K562 (cell line): Measurements from ENCODE around the gene FSTL4.

ENCODE experiments used
- ATF1 ChIP-seq, 2 experiments: fragments of 450-650 bp in 1 of 2; IDR thresholded peaks; 2 replicates each; pipeline ENCODE4 v1.6.1; 2016; ENCODE audit warnings: missing compliant biosample characterization in 1 of 2, missing genetic modification characterization in 1 of 2
- CTCF ChIP-seq, 3 experiments: IDR thresholded peaks in 2 of 3; conservative IDR thresholded peaks in 1 of 3; 2 replicates each; pipeline ENCODE4 v1.5.1; 2011 to 2012; ENCODE audit warnings: low read length in 3 of 3, mild to moderate bottlenecking in 3 of 3, control low read depth in 2 of 3, improper control_type of control experiment in 1 of 3, inconsistent platforms in 1 of 3, low read depth in 1 of 3, mixed read lengths in 1 of 3, moderate library complexity in 1 of 3; ENCODE audit not compliant: insufficient read depth in 2 of 3
- POLR2A ChIP-seq: fragments of 450-650 bp; conservative IDR thresholded peaks from 2 replicates; pipeline ENCODE4 v1.6.1; 2016

GRCh38 chr5:133381571-133382365, 230.6 kb downstream of the FSTL4 start:
- no peak for TF ChIP-seq CTCF (IDR thresholded peaks at IDR 0.05 in 2 of 3, conservative IDR thresholded peaks at IDR 0.05 in 1 of 3; ENCODE audit: insufficient read depth in 2 of 3, low read depth in 1 of 3, low read length in 3 of 3)
- TF ChIP-seq POLR2A, result no peak
- no peak for TF ChIP-seq ATF1 (CRISPR knock-in tag; IDR thresholded peaks at IDR 0.05)
- TF ChIP-seq ATF1 (tag; IDR thresholded peaks at IDR 0.05), result no peak
